B cell (primary cell): ENCODE data around the gene TNRC6B.

Experiments used
- EZH2 ChIP-seq: IDR thresholded peaks from 2 replicates; pipeline ENCODE4 v1.6.1; 2012; ENCODE audit warnings: borderline replicate concordance, low read depth, mild to moderate bottlenecking, moderate library complexity, low read length; ENCODE audit not compliant: insufficient read depth, poor library complexity, severe bottlenecking
- TF ChIP-seq, protein P1 (sequence below): fragments of 200-600 bp; IDR thresholded peaks from one replicate; pipeline ENCODE4 v1.8.0; 2022; ENCODE audit warnings: antibody characterized with exemption, mild to moderate bottlenecking

DNA sequence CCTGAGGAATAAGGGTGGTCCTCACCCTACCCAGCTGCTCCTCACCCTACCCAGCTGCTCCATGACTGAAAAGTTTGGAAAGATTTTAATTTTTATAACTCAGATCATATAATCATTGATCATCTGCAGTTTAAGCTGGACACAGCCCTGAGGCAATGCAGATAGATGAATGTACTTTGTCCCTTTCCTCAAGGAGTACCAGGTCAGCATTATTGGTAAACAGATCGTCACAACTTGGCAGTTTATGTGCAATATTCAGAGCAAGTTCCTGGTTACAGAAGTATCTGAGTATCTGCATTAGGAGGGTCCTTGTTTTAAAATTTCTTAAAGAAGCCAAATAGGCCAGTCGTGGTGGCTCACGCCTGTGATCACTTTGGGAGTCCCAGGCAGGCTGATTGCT, 3.6 kb downstream of the TNRC6B start:
- no peak for TF ChIP-seq EZH2
- TF ChIP-seq, protein P1, sequence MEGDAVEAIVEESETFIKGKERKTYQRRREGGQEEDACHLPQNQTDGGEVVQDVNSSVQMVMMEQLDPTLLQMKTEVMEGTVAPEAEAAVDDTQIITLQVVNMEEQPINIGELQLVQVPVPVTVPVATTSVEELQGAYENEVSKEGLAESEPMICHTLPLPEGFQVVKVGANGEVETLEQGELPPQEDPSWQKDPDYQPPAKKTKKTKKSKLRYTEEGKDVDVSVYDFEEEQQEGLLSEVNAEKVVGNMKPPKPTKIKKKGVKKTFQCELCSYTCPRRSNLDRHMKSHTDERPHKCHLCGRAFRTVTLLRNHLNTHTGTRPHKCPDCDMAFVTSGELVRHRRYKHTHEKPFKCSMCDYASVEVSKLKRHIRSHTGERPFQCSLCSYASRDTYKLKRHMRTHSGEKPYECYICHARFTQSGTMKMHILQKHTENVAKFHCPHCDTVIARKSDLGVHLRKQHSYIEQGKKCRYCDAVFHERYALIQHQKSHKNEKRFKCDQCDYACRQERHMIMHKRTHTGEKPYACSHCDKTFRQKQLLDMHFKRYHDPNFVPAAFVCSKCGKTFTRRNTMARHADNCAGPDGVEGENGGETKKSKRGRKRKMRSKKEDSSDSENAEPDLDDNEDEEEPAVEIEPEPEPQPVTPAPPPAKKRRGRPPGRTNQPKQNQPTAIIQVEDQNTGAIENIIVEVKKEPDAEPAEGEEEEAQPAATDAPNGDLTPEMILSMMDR = no peak
